Mucosa of rectum (tissue), 2 donors: ENCODE measurements around the gene PRKAB1.
A peak's percentile ranks its signal among the peaks of the same experiment; 100 is the strongest.
"Not testable (repeated sequence)": the region's sequence is repeated elsewhere in the genome, so short reads cannot be mapped to it uniquely, and the experiment has no call there.

Source experiments
- H3K27ac ChIP-seq, 2 donors: one replicate each; pipeline ENCODE4 v1.7.0; 2013; ENCODE audit warnings: inconsistent platforms in 2 of 2, low read depth in 2 of 2, low read length in 2 of 2
- H3K27me3 ChIP-seq, 2 donors: one replicate each; pipeline ENCODE4 v1.7.0; 2013; ENCODE audit warnings: low read length in 2 of 2; ENCODE audit not compliant: control insufficient read depth in 2 of 2, insufficient read depth in 2 of 2
- H3K36me3 ChIP-seq, 2 donors: one replicate each; pipeline ENCODE4 v1.7.0; 2013; ENCODE audit warnings: low read length in 2 of 2; ENCODE audit not compliant: control insufficient read depth in 2 of 2, insufficient read depth in 2 of 2
- H3K4me1 ChIP-seq, 2 donors: one replicate each; pipeline ENCODE4 v1.7.0; 2013; ENCODE audit warnings: low read length in 2 of 2, mild to moderate bottlenecking in 1 of 2; ENCODE audit not compliant: control insufficient read depth in 2 of 2, insufficient read depth in 2 of 2
- H3K4me3 ChIP-seq, 2 donors: one replicate each; pipeline ENCODE4 v1.7.0; 2013; ENCODE audit warnings: low read length in 2 of 2
- H3K9ac ChIP-seq, 2 donors: one replicate each; pipeline ENCODE4 v1.7.0; 2013; ENCODE audit warnings: low read length in 2 of 2, low read depth in 1 of 2, mild to moderate bottlenecking in 1 of 2
- H3K9me3 ChIP-seq, 2 donors: one replicate each; pipeline ENCODE4 v1.7.0; 2013; ENCODE audit warnings: low read length in 2 of 2; ENCODE audit not compliant: control insufficient read depth in 2 of 2
- donor health status: healthy.
- donor health status: Normal muscosa, but diverticular disease.

Gene PRKAB1

GRCh38 chr12:119667577-119668323, at the start of gene PRKAB1:
Gene PRKAB1, plus strand, starts transcription at chr12:119668133. Its CDS starts 112 bp downstream, at chr12:119668245.
- peak within 1 kb of the TSS; percentile 87 to 100 for H3K9ac ChIP-seq
- peak within 1 kb of the TSS; percentile 99 to 100 for H3K27ac ChIP-seq
- H3K36me3 ChIP-seq, result peaks cover 8 to 13% of the 10 kb centered on the region in 2 donors
- H3K9me3 ChIP-seq, result no peaks in the 10 kb centered on the region
- H3K27me3 ChIP-seq, result no peaks in the 10 kb centered on the region
- H3K4me3 ChIP-seq, result peak within 1 kb of the TSS; percentile 96 to 99
- H3K4me1 ChIP-seq, result peaks cover 23 to 39% of the 10 kb centered on the region in 2 donors

GRCh38 chr12:119618328-119618896, 49.5 kb upstream of the PRKAB1 start:
- not testable (repeated sequence) for H3K9ac ChIP-seq, H3K4me1 ChIP-seq, H3K4me3 ChIP-seq, H3K36me3 ChIP-seq, H3K27ac ChIP-seq, H3K27me3 ChIP-seq, H3K9me3 ChIP-seq

GRCh38 chr12:119620490-119620889, 47.4 kb upstream of the PRKAB1 start:
- no peak overlapping the region for H3K4me3 ChIP-seq

GRCh38 chr12:119621878-119622277, 46.1 kb upstream of the PRKAB1 start:
- Histone ChIP-seq H3K4me3 (no peak overlapping the region), H3K9ac (no peak overlapping the region), H3K36me3 (no peaks in the 10 kb centered on the region), H3K27me3 (no peaks in the 10 kb centered on the region), H3K27ac (no peak overlapping the region), H3K4me1 (no peaks in the 10 kb centered on the region), H3K9me3 (no peaks in the 10 kb centered on the region)

More at GRCh38 chr12:119620490-119620889, 47.4 kb upstream of the PRKAB1 start:
- H3K27me3 ChIP-seq, result no peaks in the 10 kb centered on the region
- no peak overlapping the region for H3K9ac ChIP-seq
- no peak overlapping the region for H3K27ac ChIP-seq
- H3K9me3 ChIP-seq, result no peaks in the 10 kb centered on the region
- no peaks in the 10 kb centered on the region for H3K36me3 ChIP-seq
- no peaks in the 10 kb centered on the region for H3K4me1 ChIP-seq

GRCh38 chr12:119624966-119625365, 43.0 kb upstream of the PRKAB1 start:
- Histone ChIP-seq H3K9ac (no peak overlapping the region), H3K4me3 (no peak overlapping the region), H3K9me3 (no peaks in the 10 kb centered on the region), H3K4me1 (no peaks in the 10 kb centered on the region), H3K27ac (no peak overlapping the region), H3K27me3 (no peaks in the 10 kb centered on the region), H3K36me3 (no peaks in the 10 kb centered on the region)

GRCh38 chr12:119627019-119627643, 40.8 kb upstream of the PRKAB1 start:
- Histone ChIP-seq H3K4me1 (no peaks in the 10 kb centered on the region), H3K4me3 (no peak overlapping the region), H3K9ac (no peak overlapping the region), H3K27ac (no peak overlapping the region), H3K9me3 (no peaks in the 10 kb centered on the region), H3K27me3 (no peaks in the 10 kb centered on the region), H3K36me3 (no peaks in the 10 kb centered on the region)

GRCh38 chr12:119627686-119628085, 40.2 kb upstream of the PRKAB1 start:
- no peak overlapping the region for H3K9ac ChIP-seq
- H3K4me3 ChIP-seq, result no peak overlapping the region
- no peak overlapping the region for H3K27ac ChIP-seq

GRCh38 chr12:119630223-119630780, 37.6 kb upstream of the PRKAB1 start:
- Histone ChIP-seq H3K27me3 (peaks cover 0 to under 1% of the 10 kb centered on the region in 2 donors), H3K27ac (no peak overlapping the region), H3K4me1 (no peaks in the 10 kb centered on the region), H3K4me3 (no peak overlapping the region), H3K9ac (no peak overlapping the region), H3K9me3 (no peaks in the 10 kb centered on the region), H3K36me3 (no peaks in the 10 kb centered on the region)

More at GRCh38 chr12:119627686-119628085, 40.2 kb upstream of the PRKAB1 start:
- H3K27me3 ChIP-seq, result no peaks in the 10 kb centered on the region
- H3K36me3 ChIP-seq, result no peaks in the 10 kb centered on the region
- no peaks in the 10 kb centered on the region for H3K9me3 ChIP-seq
- no peaks in the 10 kb centered on the region for H3K4me1 ChIP-seq

GRCh38 chr12:119630962-119631550, 36.9 kb upstream of the PRKAB1 start:
- Histone ChIP-seq H3K36me3 (no peaks in the 10 kb centered on the region), H3K27ac (no peak overlapping the region), H3K4me1 (no peaks in the 10 kb centered on the region), H3K27me3 (peaks cover 0 to 2% of the 10 kb centered on the region in 2 donors), H3K9me3 (no peaks in the 10 kb centered on the region), H3K4me3 (no peak overlapping the region), H3K9ac (no peak overlapping the region)
